Inferior parietal cortex (tissue), 1 donor: ENCODE data around the gene KLK13.

Experiments used
- DNase-seq: peaks from one replicate; pipeline ENCODE4 v3.0.0-alpha.2; 2016; ENCODE audit errors: extremely low spot score

KLK13 gene

GRCh38 chr19:51064534-51065220, at the start of gene KLK13:
TSS of gene KLK13 (minus strand) at chr19:51065092. CDS start at chr19:51065067, 25 bp downstream.
- no peak for DNase-seq

- DNase-seq: no peak
Measured at GRCh38 chr19:51114087-51114729, 49.3 kb upstream of the KLK13 start.

DNA sequence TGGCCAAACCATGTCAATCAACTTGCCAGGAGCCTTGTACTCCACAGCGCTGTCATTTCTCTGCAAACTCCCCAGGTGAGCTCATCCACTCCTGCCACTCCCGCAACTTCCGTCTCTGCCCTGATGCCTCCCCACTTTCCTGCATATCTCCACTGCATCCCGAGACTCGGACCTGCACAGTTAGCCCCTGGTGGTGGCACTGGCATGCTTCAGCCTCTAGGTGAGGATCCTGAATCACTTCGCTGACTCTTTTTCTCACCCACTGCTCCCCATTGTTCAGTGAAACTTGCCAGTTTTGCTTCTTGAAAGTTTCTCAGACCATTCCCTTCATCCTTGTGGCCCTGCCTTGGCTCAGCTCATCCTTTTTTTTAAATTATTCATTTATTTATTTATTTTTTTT, 46.7 kb upstream of the KLK13 start:
- DNase-seq: no peak

DNA sequence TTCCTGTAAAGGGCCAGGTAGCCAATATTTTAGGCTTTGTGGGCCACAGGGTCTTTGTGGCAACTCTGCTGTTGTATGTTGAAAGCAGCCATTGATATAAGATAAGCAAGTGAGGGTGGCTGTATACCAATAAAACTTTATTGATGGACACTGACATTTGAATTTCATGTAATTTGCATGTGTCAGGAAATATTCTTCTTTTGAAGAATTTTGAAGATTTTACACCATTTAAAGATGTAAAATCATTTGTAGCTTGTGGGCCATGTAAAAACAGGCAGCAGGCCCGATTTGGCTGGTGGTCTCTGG, 45.7 kb upstream of the KLK13 start:
- DNase-seq: no peak

DNA sequence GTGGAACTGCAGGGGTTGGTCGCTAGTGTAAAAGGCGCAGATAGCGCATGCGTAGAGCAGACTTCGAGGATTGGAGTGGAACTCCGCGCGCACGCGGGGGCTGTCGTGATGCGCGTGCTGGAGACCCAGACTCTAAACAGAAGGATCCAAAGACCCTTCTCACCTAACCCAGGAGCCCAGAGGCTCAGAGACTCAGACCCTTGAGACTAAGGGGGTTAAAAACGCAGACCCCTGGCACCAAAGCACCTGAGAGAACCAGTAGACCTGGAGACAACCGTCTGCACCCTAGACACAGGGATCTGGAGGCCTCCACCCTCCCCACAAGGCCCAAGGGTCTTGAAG, 43.9 kb upstream of the KLK13 start:
- no peak for DNase-seq

GRCh38 chr19:51108066-51108804, 43.3 kb upstream of the KLK13 start, which contains the start of gene CTU1:
TSS of gene CTU1 (minus strand) at chr19:51108409. CDS start at chr19:51104569, 3,840 bp downstream.
- peak; percentile 98 for DNase-seq

GRCh38 chr19:51107406-51108065, 42.6 kb upstream of the KLK13 start:
- no peak for DNase-seq

- DNase-seq: no peak
Measured at GRCh38 chr19:51103926-51104341, 39.0 kb upstream of the KLK13 start.

GRCh38 chr19:51102991-51103390, 38.1 kb upstream of the KLK13 start:
- DNase-seq: no peak

DNA sequence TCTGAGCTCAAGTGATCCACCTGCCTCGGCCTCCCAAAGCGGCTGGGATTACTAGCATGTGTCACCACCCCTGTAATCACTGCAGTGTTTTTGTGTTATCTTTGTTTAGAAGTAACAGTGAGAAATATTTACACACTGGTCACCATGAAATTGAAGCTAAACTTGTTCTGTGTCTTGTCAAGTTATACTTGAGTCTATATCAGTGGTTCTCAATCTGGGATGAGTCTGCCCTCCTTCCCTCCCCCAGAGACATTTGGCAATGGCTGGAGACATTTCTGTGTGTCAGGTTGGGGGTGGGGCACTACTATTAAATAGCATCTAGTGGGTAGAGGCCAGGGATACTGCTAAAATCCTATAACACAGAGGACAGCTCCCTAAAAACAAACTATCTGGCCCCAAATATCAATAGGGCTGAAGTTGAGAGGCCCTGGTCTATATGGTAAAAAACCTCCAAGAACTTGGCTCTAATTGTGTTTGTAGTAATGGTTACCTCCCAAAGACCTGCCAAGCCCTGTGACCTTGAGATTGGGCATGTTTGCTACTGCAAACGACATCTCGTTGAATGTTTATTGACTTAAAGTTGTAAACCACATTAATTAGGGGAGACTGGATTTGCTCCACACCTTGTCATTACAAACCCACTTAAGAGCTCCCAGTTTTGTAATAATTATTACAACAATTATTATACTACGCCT, 36.4 kb upstream of the KLK13 start:
- DNase-seq: no peak

DNA sequence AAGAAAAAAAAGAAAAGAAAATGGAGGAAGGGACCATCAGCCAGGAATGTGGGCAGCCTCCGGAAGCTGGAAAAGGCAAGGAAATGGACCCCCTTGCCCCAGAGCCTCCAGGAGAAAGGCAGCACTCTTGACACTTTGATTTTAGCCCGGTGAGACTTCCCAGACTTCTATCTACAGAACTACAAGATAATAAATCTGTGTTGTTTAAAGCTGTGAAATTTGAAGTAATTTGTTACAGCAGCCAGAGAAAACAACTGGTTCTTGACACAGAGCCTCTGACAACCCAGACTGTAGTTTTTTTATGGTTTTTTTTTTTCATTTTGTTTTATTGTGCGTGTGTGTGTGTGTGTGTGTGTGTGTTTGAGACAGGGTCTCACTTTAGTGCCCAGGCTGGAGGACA, 35.7 kb upstream of the KLK13 start:
- no peak for DNase-seq

GRCh38 chr19:51099047-51099382, 34.1 kb upstream of the KLK13 start:
- DNase-seq: no peak

- no peak for DNase-seq
Measured at GRCh38 chr19:51098365-51099046, 33.6 kb upstream of the KLK13 start.

- DNase-seq: no peak
Measured at GRCh38 chr19:51097796-51098195, 32.9 kb upstream of the KLK13 start.

DNA sequence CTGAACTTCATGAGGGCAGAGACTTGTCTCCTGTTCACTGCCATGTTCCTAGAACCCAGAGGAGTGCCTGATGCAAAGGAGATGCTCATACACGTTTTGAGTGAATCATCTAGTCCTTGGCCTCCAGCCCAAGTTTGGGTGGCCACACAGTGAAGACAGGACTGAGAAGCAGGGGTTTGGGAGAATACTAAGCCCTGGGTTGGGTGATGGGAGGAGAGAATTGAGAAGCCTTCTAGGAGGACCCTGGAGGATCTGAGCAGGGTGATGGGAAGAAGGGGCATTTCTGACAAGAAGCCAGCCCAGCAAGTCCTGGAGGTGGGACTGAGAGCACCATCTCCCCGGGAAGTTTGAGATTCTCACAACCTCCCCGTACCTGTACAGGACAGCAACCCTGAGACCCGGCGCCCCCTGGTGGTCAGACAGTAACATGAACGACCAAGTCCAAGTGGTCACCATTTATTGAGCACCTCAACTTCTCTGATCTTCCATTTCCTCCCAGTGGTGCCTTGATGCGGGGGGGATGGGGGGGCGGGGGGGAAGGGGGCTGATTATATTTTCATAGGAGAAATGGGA, 32.4 kb upstream of the KLK13 start:
- DNase-seq: peak; percentile 32

- DNase-seq: peak; percentile 9
Measured at GRCh38 chr19:51096473-51097165, 31.7 kb upstream of the KLK13 start.

DNA sequence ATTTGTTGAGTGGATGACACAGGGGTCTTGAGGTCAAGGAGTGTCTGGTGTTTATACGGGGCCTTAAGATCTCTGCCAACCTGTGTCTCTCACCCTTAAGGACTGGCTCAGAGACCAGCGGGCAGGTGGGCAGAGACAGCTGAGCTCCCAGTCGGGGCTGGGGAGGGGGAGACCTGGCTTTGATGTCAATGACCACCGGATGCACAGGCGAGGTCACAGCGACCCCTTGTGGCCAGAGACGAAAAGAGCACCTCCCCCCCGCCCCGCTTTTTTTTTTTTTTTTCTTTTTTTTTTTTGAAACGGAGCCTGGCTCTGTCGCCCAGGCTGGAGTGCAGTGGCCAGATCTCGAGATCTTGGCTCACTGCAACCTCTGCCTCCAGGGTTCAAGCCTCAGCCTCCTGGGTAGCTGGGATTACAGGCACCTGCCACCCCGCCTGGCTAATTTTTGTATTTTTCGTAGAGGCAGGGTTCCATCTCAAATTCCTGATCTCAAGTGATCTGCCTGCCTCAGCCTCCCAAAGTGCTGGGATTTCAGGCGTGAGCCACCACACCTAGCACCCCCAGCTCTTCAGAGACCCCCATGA, 29.9 kb upstream of the KLK13 start:
- no peak for DNase-seq

DNA sequence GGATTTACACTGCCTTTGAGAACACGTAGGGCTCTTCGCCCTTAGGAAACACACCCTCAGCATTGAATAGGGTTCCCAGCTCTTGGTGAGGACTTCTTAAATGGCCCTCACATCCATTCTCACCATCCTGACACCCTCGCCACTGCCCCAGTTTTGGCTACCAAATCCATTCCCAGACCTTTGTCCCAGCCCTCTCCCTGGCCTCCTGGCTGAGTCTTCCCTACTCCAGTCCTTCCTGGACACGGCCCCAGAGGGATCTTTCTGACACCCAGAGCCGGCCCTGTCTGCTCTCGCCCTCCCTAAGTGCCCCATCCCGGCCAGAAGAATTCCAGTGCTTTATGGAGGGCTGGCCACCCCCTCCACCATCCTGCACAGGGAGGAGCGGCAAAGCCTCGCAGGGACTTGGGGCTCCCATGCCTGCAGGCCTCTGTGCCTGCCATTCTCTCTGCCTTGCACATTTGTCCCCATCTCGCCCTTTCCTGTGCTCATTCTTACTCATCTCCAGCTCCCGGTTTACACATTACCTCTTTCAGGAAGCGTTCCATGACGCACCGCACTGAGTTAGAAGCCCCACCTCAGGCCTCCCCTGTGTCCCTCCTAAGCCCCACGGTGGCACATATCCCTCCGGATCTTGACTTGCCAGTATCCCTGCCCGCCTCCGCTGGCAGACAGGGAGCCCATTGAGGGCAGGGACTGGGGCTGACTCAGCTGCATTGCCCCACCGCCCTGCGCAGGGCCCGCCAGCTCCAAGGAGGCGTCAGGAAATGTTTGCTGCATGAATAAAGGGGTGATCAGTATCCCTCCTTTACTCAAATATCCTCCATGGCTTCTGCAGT, 28.8 kb upstream of the KLK13 start:
- DNase-seq: no peak

DNA sequence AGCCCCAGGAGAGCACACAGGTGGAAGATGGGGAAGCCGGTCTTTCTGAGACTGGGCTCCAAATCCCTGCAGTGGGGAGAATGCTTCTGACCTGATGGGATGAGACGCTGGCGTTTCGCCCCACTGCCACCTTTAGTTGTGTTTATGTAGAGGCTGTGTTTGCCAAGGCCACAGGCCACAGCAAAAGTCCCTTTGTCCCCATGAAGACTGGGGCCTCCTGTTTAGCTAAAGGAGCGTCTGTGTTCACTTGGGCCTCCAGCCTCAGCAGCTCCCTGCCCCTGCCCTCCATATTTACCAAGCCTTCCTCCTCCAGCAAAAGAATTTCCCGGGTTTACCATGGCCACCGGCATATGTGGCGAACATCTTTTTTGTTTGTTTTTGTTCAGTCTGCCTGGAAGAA, 28.2 kb upstream of the KLK13 start:
- no peak for DNase-seq
